Activated effector memory CD4-positive, alpha-beta T cell treated with Interleukin-2 at 50 U/mL for 16 hours (primary cell): ENCODE results near the gene GEMIN2.
"Not testable (repeated sequence)": the region's sequence is repeated elsewhere in the genome, so short reads cannot be mapped to it uniquely, and the experiment has no call there.

ENCODE experiments used
- DNase-seq: peaks from one replicate; pipeline ENCODE4 v3.0.0-alpha.2; 2020

GEMIN2 gene

GRCh38 chr14:39179042-39179441 is 64.9 kb downstream of the GEMIN2 start:
- no peak for DNase-seq

- DNase-seq, result no peak
These were observed 66.4 kb downstream of the GEMIN2 start for GRCh38 chr14:39180553-39180952.

DNA sequence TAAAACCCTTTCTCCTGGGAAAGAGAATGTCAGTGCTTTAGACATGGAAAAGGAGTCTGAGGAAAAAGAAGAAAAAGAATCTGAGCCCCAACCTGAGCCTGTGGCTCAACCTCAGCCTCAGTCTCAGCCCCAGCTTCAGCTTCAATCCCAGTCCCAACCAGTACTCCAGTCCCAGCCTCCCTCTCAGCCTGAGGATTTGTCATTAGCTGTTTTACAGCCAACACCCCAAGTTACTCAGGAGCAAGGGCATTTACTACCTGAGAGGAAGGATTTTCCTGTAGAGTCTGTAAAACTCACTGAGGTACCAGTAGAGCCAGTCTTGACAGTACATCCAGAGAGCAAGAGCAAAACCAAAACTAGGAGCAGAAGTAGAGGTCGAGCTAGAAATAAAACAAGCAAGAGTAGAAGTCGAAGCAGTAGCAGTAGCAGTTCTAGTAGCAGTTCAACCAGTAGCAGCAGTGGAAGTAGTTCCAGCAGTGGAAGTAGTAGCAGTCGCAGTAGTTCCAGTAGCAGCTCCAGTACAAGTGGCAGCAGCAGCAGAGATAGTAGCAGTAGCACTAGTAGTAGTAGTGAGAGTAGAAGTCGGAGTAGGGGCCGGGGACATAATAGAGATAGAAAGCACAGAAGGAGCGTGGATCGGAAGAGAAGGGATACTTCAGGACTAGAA is 67.0 kb downstream of the GEMIN2 start:
- DNase-seq, result no peak

GRCh38 chr14:39181693-39182047 is 67.5 kb downstream of the GEMIN2 start:
- no peak for DNase-seq

- DNase-seq, result no peak
These were observed 68.9 kb downstream of the GEMIN2 start for GRCh38 chr14:39182770-39183684.

DNA sequence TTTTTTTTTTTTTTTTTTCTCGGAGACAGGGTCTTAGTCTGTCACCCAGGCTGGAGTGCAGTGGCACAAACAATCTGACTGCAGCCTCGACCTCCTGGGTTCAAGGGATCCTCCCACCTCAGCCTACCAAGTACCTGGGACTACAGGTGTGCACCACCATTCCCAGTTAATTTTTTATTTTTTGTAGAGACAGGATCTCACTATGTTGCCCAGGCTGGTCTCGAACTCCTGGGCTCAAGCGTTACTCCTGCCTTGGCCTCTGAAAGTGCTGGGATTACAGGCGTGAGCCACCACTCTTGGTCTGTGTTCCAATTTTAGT is 69.5 kb downstream of the GEMIN2 start:
- DNase-seq, result not testable (repeated sequence)

DNA sequence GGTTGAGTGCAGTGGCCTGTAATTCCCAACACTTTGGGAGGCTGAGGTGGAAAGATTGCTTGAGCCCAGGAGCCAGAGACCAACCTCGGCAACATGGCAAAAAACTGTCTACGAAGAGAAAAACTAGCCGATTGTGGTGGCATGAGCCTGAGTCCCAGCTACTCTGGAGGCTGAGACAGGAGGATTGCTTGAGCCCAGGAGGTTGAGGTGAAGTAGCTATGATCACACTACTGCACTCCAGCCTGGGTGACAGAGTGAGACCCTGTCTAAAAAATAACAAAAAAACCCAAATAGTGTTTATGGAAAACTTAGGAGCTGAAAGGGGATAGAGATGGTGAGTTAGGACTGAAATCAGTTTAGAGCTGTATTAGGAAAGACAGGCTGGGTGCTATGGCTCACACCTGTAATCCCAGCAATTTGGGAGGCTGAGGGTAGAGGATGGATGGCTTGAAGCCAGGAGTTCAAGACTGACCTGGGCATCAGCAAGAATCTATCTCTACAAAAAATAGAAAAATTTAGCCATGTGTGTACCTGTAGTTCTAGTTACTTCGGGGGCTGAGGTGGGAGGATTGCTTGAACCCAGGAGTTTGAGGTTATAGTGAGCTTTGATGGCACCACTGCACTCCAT is 70.6 kb downstream of the GEMIN2 start:
- DNase-seq, result no peak

DNA sequence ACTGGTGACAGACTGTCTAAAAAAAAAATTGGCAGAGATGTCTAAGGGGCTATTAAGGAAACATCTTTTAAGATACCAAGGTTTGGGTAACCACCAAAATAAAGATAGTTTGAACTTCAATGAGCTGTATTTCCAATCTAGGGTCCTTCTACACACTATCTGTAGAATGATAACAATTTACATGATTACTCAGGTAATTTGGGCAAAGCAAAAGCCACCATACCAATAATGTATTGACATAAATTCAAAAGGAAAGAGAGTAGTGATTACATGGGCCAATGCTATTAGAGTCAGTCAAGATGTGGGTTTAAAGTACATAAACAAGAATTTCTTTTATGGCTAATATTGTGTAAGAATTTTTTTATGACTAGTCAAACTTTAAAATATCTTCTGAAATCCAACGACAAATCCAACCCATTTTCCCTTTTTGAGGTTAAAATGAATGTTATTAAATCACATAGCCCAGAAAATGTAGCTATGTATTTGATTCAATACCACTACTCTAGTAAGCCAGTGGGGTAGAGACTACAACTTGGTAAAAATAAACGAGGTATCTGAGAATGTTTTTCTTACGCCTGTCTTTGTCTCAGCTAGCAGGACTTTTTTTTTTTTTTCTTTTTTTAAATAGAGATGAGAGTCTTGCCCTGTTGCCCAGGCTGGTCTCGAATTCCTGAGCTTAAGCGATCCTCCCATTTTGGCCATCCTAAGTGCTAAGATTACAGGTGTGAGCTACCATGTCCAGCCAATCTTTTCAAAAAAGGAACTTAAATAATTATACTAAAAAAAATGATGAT is 71.3 kb downstream of the GEMIN2 start:
- DNase-seq, result no peak
